ENCODE data around the gene CPA5. TPM values are rescaled to one million over a fixed set of nuclear protein-coding genes. Genes with fewer than 3 reads are reported as not detected.

CPA5 gene
- total RNA-seq, 1 experiment from 2014 or later, result not detected

GRCh38 chr7:130360518-130360917 is 15.9 kb downstream of the CPA5 start (continued):
- TF ChIP-seq AR (CRISPR knock-in tag; IDR thresholded peaks at IDR 0.05), result no peak
- no peak for TF ChIP-seq ARID4B (CRISPR knock-in tag; IDR thresholded peaks at IDR 0.05; ENCODE audit: borderline replicate concordance)
- no peak for TF ChIP-seq IRF1 (CRISPR knock-in tag; IDR thresholded peaks at IDR 0.05)
- TF ChIP-seq MYBL2 (CRISPR knock-in tag; IDR thresholded peaks at IDR 0.05), result no peak
- TF ChIP-seq RORB (CRISPR knock-in tag; IDR thresholded peaks at IDR 0.05), result no peak
- no peak for TF ChIP-seq ATF6 (CRISPR knock-in tag; IDR thresholded peaks at IDR 0.05)

- H3K9me3 Mint-ChIP-seq, result peaks cover 23% of the 10 kb centered on the region
- H3K27ac Mint-ChIP-seq, result no peak overlapping the region
- peaks cover 20% of the 10 kb centered on the region for H3K4me1 Mint-ChIP-seq
- ChIA-PET POLR2A (no interaction called here), CTCF (no interaction called here)
- DNase-seq (ENCODE audit: low spot score) (no peak), ATAC-seq (no peak)
- H3K27me3 Mint-ChIP-seq (ENCODE audit: low read depth), result no peaks in the 10 kb centered on the region; the same call in none of the 2 replicates
- no peak for TF ChIP-seq OVOL2 (CRISPR knock-in tag; IDR thresholded peaks at IDR 0.05; ENCODE audit: borderline replicate concordance)
- H3K36me3 Mint-ChIP-seq, result peaks cover 12% of the 10 kb centered on the region
- no peak overlapping the region for H3K4me3 Mint-ChIP-seq
Observed at GRCh38 chr7:130361681-130362080, 17.1 kb downstream of the CPA5 start.

- POLR2A ChIA-PET, result no interaction called here
Observed at GRCh38 chr7:130362251-130362816, 17.7 kb downstream of the CPA5 start.

GRCh38 chr7:130363026-130363847 is 18.6 kb downstream of the CPA5 start:
- ATAC-seq (no peak), DNase-seq (ENCODE audit: low spot score) (no peak)
- ChIA-PET POLR2A (no interaction called here), CTCF (no interaction called here)
- H3K4me3 Mint-ChIP-seq, result no peak overlapping the region
- no peak overlapping the region for H3K27ac Mint-ChIP-seq
- no peaks in the 10 kb centered on the region; the same call in none of the 2 replicates for H3K27me3 Mint-ChIP-seq (ENCODE audit: low read depth)
- peaks cover 14% of the 10 kb centered on the region for H3K4me1 Mint-ChIP-seq
- H3K9me3 Mint-ChIP-seq, result peaks cover 23% of the 10 kb centered on the region
- H3K36me3 Mint-ChIP-seq, result peaks cover 12% of the 10 kb centered on the region
- no peak for TF ChIP-seq CREM (CRISPR knock-in tag; IDR thresholded peaks at IDR 0.05)
- TF ChIP-seq CREB1 (CRISPR knock-in tag; IDR thresholded peaks at IDR 0.05), result no peak
- TF ChIP-seq TEAD1 (CRISPR knock-in tag; IDR thresholded peaks at IDR 0.05), result no peak
- no peak for TF ChIP-seq FOXP4 (CRISPR knock-in tag; IDR thresholded peaks at IDR 0.05)
- TF ChIP-seq ZNF396 (CRISPR knock-in tag; IDR thresholded peaks at IDR 0.05; ENCODE audit: borderline replicate concordance), result no peak
- no peak for TF ChIP-seq FOXJ3 (CRISPR knock-in tag; IDR thresholded peaks at IDR 0.05; ENCODE audit: borderline replicate concordance)
- TF ChIP-seq ESRRA (CRISPR knock-in tag; IDR thresholded peaks at IDR 0.05; ENCODE audit: borderline replicate concordance), result no peak

More at GRCh38 chr7:130362251-130362816, 17.7 kb downstream of the CPA5 start:
- DNase-seq (ENCODE audit: low spot score), result no peak
- Mint-ChIP-seq H3K36me3 (peaks cover 12% of the 10 kb centered on the region), H3K4me1 (peaks cover 14% of the 10 kb centered on the region), H3K27ac (no peak overlapping the region), H3K27me3 (ENCODE audit: low read depth) (no peaks in the 10 kb centered on the region; the same call in none of the 2 replicates), H3K9me3 (peaks cover 23% of the 10 kb centered on the region), H3K4me3 (no peak overlapping the region)
- TF ChIP-seq GABPB1 (CRISPR knock-in tag; IDR thresholded peaks at IDR 0.05), result no peak
- no peak for TF ChIP-seq NR2C2 (CRISPR knock-in tag; IDR thresholded peaks at IDR 0.05)
- no peak for ATAC-seq
- CTCF ChIA-PET, result no interaction called here
